Amniotic epithelial cell (primary cell): ENCODE measurements around the gene ARHGAP15.
A peak's percentile ranks its signal among the peaks of the same experiment; 100 is the strongest.

ENCODE experiments used
- DNase-seq: peaks from one replicate; pipeline ENCODE4 v3.0.0-alpha.2; 2010; ENCODE audit warnings: low read depth

Gene ARHGAP15

DNA sequence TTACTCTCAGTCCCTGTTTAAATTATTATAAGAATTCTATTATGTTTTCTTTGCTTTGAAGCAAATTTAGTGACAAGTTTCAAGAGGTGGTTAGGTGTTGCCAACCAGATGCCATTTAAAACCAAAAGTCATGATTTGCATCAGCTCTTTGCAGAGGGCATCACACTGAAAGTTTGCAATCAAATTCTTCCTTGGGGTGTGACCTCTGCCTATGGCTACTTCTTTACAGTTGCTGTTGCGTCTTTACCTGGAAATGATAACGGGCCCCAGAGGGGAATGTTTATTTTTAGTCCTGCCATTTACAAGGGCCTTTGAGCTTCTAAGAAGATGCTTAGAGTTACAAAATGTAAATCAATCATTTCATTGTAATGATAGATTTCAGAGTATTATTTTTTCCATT is 561.0 kb downstream of the ARHGAP15 start:
- no peak for DNase-seq

DNA sequence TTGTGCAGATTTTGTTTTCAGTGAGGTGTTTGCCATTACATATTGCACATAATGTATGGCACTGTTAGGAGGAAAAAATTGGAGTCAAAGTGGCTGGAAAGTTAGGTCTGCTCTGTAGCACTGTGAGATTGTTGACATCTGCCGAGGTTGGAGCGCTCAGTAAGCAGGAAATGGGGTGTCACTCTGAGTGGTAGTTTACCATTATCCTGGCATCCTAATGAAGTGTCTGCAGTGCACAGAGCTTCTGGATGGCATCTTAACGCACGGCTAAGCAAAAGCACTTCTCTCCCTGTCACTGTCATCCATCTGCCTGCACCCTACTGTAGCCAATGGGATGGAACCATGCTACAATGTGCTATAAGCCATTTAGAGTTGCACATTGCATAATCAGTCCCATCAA is 561.9 kb downstream of the ARHGAP15 start:
- no peak for DNase-seq

DNA sequence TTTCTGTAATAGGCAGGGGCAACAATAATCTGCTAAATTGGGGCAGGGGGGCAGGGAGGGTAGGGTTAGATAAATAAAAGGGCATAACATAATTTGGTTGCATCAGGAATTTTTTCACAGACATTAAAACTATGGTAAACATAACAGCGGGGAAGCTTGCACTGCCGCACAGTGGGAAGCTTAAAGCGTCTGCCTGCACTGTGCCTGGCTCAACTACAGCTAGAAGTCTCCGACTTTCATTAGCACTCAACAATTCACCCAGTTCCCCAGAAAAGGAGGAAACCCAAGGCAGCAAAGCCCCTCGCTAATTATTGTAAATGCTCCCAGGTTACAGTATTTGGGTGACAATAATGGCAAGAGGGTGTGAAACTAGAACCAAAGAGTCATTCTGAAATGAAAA is 562.9 kb downstream of the ARHGAP15 start:
- no peak for DNase-seq

DNA sequence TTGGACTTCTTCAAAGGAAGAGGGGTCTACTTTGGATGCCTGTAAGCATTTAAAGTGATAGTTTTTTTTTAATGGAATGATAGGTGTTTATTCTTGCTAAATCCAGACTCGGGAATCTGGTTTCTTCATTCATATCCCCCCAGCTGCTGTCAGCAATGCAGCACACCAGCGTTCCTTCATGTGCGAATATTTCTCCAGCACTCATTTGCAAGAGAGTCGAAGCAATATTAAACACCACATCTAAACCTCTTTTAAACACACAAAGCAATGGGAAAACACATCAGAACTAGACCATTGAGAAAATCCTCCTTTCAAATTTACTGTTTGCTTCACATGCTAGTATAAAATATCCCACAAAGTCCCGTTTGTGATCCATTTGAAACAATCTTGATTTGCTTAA is 563.7 kb downstream of the ARHGAP15 start:
- no peak for DNase-seq

DNA sequence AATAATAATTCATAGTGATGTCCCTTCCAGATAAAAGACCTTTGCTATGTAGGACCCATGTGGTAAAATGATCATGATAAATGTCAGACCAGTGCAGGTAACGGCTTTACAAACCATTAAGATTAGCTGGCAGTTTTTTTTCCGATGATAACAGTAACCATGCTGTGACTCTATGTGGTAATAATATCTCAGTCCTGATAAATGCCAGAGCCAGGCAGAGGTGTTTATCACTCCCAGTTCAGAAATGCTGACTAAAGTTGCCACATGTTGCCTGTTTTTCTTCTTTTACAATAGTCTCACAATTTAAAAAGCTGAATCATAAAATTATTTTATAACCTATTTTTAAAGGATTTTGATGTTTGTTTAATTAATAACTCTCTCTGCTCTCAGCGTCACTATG is 565.1 kb downstream of the ARHGAP15 start:
- DNase-seq = peak; percentile 92

DNA sequence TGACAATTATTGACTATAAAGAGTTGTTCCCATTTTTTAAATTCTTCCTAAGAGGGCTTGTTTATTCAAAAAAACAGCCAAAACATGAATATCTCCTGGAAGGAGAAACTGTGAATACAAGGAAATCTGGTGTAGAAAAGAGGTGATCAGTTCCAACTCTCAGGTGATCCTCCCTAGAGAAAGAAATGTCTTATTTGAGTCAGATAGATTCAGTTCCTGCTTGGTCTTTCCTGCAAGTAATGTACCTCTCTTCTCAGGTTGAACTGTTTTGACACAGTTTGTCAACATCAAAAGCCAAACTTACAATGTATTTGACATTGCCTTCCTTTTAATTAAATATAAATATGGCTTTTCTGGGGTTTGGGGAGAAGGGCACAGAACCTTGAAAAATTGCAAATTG is 567.4 kb downstream of the ARHGAP15 start:
- DNase-seq = no peak

DNA sequence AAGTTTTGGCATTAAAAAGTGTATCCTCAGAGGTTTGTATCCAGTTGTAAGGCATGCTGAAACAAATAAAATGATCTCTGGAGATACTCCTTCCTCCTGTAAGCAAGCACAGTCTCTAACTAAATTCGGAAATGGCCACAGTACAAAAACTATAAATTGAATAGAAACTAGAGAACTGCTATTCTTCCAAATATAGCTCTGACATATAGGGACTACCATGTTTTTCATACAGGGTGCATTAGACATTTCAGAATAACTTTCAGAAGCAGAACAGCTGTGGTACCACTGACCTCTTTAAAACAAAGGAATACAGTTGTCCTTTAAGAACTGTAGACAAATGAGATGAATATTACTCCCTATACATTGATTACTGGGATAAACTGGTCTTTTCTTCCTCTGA is 568.5 kb downstream of the ARHGAP15 start:
- no peak for DNase-seq

DNA sequence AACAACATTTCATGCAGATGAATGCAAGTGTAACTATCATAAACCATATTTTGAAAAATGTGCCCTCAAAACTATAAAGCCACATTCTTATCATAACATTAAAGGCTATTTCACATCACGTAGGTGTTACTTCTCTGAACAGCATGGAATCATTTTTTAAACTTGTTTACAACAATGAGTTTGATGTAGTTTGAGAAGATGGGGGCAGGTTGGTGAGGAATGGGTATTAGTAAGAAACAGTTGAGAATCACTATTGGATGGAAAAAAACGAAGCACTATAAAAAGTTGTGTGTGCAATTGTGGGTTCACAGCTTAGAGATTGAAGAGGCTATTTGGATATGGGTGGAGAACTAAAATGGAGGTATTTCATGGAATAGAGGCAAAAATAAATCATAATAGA is 569.1 kb downstream of the ARHGAP15 start:
- DNase-seq = peak; percentile 29

DNA sequence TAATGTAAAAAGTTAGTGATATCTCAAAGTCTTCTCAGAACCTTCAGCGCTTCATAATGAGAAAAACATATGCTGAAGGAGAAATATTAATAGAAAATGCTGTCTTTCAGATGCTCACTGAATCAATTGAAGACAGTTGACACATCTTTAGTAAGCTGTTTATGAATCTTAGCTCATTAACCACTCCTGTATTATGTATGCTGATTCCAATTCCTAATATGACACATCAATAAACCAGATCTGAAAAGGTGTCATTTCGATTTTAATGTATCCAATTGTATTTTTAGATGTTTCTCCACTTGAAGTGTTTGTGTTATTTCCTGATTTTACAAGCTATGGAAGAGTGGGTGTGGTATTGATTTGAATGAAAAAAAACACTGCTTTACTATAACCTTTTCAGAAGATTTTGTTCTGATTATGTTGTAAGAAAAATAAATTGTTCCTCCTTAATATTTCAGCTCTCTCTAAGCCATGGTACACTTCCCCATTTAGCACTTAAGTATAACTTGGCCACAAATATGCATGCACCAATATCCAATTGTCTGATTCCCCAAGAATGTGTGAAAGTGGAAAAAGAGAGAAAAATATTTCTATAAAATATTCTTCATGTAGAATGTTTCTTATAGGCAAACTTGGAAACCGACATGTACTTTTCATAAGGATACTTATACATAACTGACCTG is 569.8 kb downstream of the ARHGAP15 start:
- DNase-seq = no peak

DNA sequence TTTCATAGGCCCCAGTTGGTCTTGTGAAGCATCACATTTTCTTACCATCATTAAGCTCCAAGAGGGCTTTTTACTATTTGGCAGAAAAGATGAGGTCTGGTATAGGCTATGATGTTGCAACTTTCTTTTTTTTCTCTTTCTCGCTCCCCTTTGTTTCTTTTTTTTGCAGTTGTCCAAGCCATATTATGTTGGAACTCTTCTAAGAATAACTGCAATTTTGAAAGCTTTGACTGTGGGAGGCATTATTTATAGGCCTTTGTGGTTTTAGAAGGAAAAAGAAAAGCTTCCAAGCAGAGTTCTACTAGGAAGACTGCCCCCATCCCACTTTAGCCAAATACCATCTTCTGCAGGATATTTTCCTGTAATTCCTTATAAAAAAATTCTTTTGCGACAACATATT is 571.6 kb downstream of the ARHGAP15 start:
- DNase-seq = peak; percentile 70

GRCh38 chr2:143701785-143702184 is 572.6 kb downstream of the ARHGAP15 start:
- DNase-seq = no peak

DNA sequence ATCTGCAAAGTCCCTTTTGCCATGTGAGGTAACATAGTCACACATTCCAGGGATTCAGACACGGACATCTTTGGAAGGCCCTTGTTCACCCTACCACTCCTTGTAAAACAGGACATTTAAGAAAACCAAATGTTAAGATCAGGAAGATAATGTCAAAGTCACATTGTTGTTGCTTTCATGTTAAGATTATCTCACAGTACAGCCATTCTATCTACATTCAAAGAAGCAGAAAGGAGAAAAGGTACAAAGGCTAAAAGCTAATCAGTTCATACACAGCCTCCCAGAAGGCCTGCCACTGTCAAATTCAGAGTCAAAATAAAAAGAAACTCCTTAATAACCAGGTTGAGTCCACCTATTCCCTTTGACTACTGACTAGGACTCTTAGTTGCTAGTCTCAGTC is 573.7 kb downstream of the ARHGAP15 start:
- no peak for DNase-seq

DNA sequence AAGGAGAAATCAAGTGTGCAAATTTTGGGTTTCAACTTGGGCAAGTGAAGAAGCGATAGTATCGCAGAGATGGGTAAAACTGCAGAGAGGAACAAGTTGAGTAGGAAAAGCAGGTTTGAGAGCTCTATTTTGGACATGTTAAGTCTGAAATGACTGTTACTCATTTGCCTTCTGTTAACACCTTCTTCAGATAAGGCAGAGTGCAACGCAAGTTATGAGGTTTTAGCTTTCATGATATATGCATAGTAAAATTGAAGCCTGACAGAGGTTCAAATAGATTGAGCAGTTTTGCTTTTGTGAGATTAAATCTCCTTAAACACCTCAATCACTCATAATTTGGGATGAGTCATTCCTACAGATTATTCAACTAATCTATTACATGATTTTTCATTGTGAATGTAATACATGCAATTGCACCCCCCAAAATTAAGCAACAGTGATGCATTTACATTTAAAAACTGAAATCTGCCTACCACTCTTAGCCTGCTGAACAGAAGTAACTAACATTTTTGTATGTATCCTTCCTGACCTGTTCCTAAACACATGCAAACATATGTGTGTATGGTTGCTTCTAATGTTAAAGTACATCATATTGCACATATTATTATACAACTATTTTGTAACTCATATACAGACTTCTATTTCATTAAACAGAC is 575.4 kb downstream of the ARHGAP15 start:
- DNase-seq = no peak

GRCh38 chr2:143705108-143705707 is 576.0 kb downstream of the ARHGAP15 start:
- peak; percentile 96 for DNase-seq

GRCh38 chr2:143706354-143706753 is 577.1 kb downstream of the ARHGAP15 start:
- peak; percentile 47 for DNase-seq

GRCh38 chr2:143708682-143709081 is 579.5 kb downstream of the ARHGAP15 start:
- no peak for DNase-seq

DNA sequence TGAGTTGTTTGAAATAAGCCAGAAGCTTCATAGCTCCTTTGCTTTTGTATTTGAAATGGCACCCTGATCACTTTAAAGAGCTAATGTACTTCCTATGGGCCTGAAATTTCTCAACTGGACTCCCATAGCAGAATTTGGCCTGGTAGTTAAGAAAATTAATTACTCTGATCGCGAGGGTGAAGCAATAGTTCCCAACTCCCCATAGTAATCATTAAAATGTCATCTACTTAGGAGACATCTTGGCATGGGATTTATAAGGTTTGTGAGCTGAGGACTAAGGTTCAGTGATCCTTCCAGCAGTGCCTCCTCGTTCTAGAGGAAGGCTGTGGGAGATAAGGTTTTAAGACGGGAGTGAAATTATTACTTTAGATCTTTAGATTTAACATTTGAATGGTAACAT is 581.0 kb downstream of the ARHGAP15 start:
- DNase-seq = no peak

DNA sequence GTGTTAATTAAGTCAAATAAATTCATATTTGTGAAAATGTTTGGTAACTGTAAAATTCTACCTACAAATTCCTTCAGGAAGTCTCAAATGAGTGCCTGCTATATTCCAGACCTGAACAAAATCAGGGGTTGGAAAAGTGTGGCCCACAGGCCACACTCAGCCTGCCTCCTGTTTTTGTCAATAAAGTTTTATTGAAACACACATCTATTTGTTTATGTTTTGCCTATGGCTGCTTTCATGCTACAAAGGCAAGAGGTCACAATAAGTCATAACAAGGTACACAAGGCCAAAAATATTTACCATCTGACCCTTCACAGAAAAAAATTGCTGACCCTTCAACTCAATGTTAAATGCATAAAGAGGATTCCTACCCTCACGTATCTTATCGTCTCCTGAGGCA is 581.7 kb downstream of the ARHGAP15 start:
- no peak for DNase-seq

DNA sequence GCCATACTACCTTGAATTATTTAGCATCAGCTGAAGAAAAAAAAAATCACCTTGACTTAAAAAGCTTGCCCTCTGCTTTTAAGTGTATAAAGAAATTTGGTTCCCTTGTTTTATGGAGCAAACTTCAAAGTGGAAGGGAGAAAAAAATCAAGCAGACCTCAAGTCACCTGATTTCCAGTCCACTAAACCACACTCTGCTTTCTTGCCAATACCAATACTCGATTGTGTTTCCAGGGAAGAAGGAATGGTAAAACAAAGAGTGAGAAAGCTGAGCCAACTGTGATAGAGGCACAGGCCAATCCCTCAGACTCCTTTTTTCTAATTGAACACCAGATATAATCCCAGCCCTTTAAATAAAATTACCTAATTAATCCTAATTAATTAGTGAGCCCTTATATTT is 587.3 kb downstream of the ARHGAP15 start:
- no peak for DNase-seq

- no peak for DNase-seq
Measured at GRCh38 chr2:143717053-143717452, 587.8 kb downstream of the ARHGAP15 start.

DNA sequence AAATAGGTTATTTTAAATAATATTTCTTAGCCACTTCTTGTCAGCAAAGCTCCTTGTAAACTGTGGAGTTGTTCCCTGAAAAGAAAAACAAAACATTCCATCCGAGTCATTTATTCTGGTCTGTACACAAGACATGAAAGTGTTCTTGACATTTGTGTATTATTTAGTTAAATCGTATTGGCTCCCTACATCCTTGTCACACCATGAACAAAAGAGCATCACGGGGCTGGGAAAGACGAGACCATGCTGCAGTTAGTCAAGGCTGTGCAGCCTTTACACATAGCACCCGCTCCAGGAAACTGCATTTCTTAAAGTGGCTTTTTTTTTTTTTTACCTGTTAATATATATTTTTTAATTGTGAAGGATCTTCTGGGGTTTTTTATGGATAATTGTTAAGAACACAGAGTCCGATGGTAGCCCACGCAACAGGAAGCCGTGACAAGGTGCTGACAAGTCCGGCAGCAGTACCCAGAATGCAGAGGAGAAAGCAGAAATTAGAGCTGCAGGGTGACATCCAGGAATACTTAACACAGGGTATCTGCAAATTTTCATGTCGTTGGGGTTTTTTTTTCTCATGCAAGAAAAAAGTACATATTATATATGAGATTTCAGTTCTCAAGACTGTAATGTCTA is 588.4 kb downstream of the ARHGAP15 start:
- peak; percentile 19 for DNase-seq

- DNase-seq = no peak
Measured at GRCh38 chr2:143718745-143719144, 589.5 kb downstream of the ARHGAP15 start.

DNA sequence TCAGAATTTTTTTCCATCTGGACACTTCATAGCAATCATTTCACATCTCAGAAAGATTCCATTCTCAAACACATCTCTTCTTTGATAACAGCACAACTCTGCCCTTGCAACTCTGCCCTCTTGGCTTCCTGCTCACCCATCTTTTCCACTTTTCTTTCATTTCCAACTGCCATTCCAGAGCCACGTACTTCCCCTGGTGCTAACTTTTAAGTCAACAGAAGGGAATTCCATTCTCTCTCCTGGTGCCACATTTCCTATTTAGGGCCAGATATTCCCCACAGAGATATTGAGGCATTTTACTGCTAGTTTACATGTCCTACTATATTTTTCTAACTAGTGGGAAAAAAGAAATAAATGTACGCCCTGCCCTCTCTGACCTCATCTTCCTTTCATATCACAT is 590.2 kb downstream of the ARHGAP15 start:
- DNase-seq = no peak
